Activated T-helper 2 cell treated with anti-CD3 and anti-CD28 coated beads, Interferon-gamma antibody, Interleukin-2, Interleukin-4, amounts not matched to agents 10 μg/mL and 5 μg/mL and 100 μg/mL, durations not matched to agents 14 hours and 24 hours and 36 hours (primary cell): ENCODE measurements around the gene SH3GLB2. TPM values are rescaled to one million over a fixed set of nuclear protein-coding genes. Genes with fewer than 3 reads are reported as not detected.
A peak's percentile ranks its signal among the peaks of the same experiment; 100 is the strongest.

Source experiments
- DNase-seq: peaks from one replicate; pipeline ENCODE4 v3.0.0; 2021; ENCODE audit warnings: low spot score
- H3K27ac Mint-ChIP-seq: one replicate; pipeline ENCODE4 v1.8.0; 2021; ENCODE audit warnings: mixed read lengths
- H3K27me3 Mint-ChIP-seq: one replicate; pipeline ENCODE4 v1.8.0; 2021; ENCODE audit warnings: low read depth, mixed read lengths
- H3K36me3 Mint-ChIP-seq: one replicate; pipeline ENCODE4 v1.8.0; 2021; ENCODE audit warnings: low read depth, mixed read lengths
- H3K4me1 Mint-ChIP-seq: one replicate; pipeline ENCODE4 v1.8.0; 2021; ENCODE audit warnings: low read depth, mixed read lengths
- H3K4me3 Mint-ChIP-seq: one replicate; pipeline ENCODE4 v1.8.0; 2021; ENCODE audit warnings: low read depth, mild to moderate bottlenecking, moderate library complexity, mixed read lengths
- H3K9me3 Mint-ChIP-seq: one replicate; pipeline ENCODE4 v1.8.0; 2021; ENCODE audit warnings: mixed read lengths
- intact Hi-C: fragments of 100-400 bp; cut with micrococcal nuclease; formaldehyde crosslinking; loops from one replicate; pipeline ENCODE4 v1.15.1; 2023
- total RNA-seq: library from RNA; stranded (reverse); gene quantifications from 2 replicates; pipeline ENCODE4 v1.2.3, GENCODE V29; 2022

SH3GLB2 gene
- total RNA-seq, 1 donor from 2014 or later, result 71.5 TPM

GRCh38 chr9:129068110-129068509 lies 40.0 kb upstream of the SH3GLB2 start:
- no peak for DNase-seq
- Mint-ChIP-seq H3K27me3 (no peaks in the 10 kb centered on the region), H3K9me3 (no peaks in the 10 kb centered on the region), H3K4me3 (no peak overlapping the region), H3K27ac (peak overlapping the region; percentile 64), H3K36me3 (peaks cover 19% of the 10 kb centered on the region), H3K4me1 (peaks cover 18% of the 10 kb centered on the region)
- intact Hi-C loops, result no loop called here

- H3K9me3 Mint-ChIP-seq, result no peaks in the 10 kb centered on the region
- H3K4me1 Mint-ChIP-seq, result peaks cover 9% of the 10 kb centered on the region
- H3K4me3 Mint-ChIP-seq, result no peak overlapping the region
- DNase-seq, result no peak
- no peaks in the 10 kb centered on the region for H3K27me3 Mint-ChIP-seq
- H3K27ac Mint-ChIP-seq, result no peak overlapping the region
- intact Hi-C loops, result no loop called here
- H3K36me3 Mint-ChIP-seq, result peaks cover 22% of the 10 kb centered on the region
These were observed 36.4 kb upstream of the SH3GLB2 start for GRCh38 chr9:129064499-129064908.

- Mint-ChIP-seq H3K36me3 (peaks cover 13% of the 10 kb centered on the region), H3K9me3 (no peaks in the 10 kb centered on the region), H3K4me3 (no peak overlapping the region), H3K27me3 (no peaks in the 10 kb centered on the region), H3K27ac (no peak overlapping the region), H3K4me1 (no peaks in the 10 kb centered on the region)
- DNase-seq, result no peak
- intact Hi-C loops, result no loop called here
These were observed 34.9 kb upstream of the SH3GLB2 start for GRCh38 chr9:129063061-129063460.

- Mint-ChIP-seq H3K9me3 (no peaks in the 10 kb centered on the region), H3K4me3 (no peak overlapping the region), H3K4me1 (no peaks in the 10 kb centered on the region), H3K27me3 (no peaks in the 10 kb centered on the region), H3K27ac (no peak overlapping the region), H3K36me3 (peaks cover 12% of the 10 kb centered on the region)
- intact Hi-C loops, result no loop called here
- DNase-seq, result no peak
These were observed 32.9 kb upstream of the SH3GLB2 start for GRCh38 chr9:129060991-129061390.

GRCh38 chr9:129059796-129060785 lies 32.0 kb upstream of the SH3GLB2 start:
- Mint-ChIP-seq H3K27ac (no peak overlapping the region), H3K4me3 (no peak overlapping the region)

GRCh38 chr9:129058965-129059795 lies 31.0 kb upstream of the SH3GLB2 start:
- DNase-seq, result no peak
- Mint-ChIP-seq H3K36me3 (peaks cover 11% of the 10 kb centered on the region), H3K4me1 (no peaks in the 10 kb centered on the region), H3K9me3 (no peaks in the 10 kb centered on the region), H3K27me3 (no peaks in the 10 kb centered on the region), H3K27ac (no peak overlapping the region), H3K4me3 (no peak overlapping the region)
- intact Hi-C loops, result no loop called here

More at GRCh38 chr9:129059796-129060785, 32.0 kb upstream of the SH3GLB2 start:
- intact Hi-C loops, result no loop called here
- no peak for DNase-seq
- no peaks in the 10 kb centered on the region for H3K9me3 Mint-ChIP-seq
- H3K36me3 Mint-ChIP-seq, result peaks cover 6% of the 10 kb centered on the region
- H3K27me3 Mint-ChIP-seq, result no peaks in the 10 kb centered on the region
- H3K4me1 Mint-ChIP-seq, result no peaks in the 10 kb centered on the region

GRCh38 chr9:129054163-129054851 lies 26.2 kb upstream of the SH3GLB2 start:
- Mint-ChIP-seq H3K27me3 (no peaks in the 10 kb centered on the region), H3K9me3 (no peaks in the 10 kb centered on the region), H3K36me3 (peaks cover 5% of the 10 kb centered on the region), H3K4me1 (no peaks in the 10 kb centered on the region), H3K27ac (no peak overlapping the region), H3K4me3 (no peak overlapping the region)
- intact Hi-C loops, result no loop called here
- no peak for DNase-seq

GRCh38 chr9:129053020-129053419 lies 24.9 kb upstream of the SH3GLB2 start:
- intact Hi-C loops, result no loop called here
- DNase-seq, result no peak
- no peaks in the 10 kb centered on the region for H3K27me3 Mint-ChIP-seq
- H3K27ac Mint-ChIP-seq, result no peak overlapping the region
- H3K36me3 Mint-ChIP-seq, result peaks cover 13% of the 10 kb centered on the region
- no peak overlapping the region for H3K4me3 Mint-ChIP-seq
- H3K9me3 Mint-ChIP-seq, result no peaks in the 10 kb centered on the region
- H3K4me1 Mint-ChIP-seq, result no peaks in the 10 kb centered on the region

- Mint-ChIP-seq H3K4me3 (no peak overlapping the region), H3K9me3 (no peaks in the 10 kb centered on the region), H3K36me3 (peaks cover 13% of the 10 kb centered on the region), H3K27ac (no peak overlapping the region), H3K27me3 (no peaks in the 10 kb centered on the region), H3K4me1 (no peaks in the 10 kb centered on the region)
- no peak for DNase-seq
- intact Hi-C loops, result no loop called here
These were observed 24.5 kb upstream of the SH3GLB2 start for GRCh38 chr9:129052592-129052991.

- Mint-ChIP-seq H3K27ac (no peak overlapping the region), H3K9me3 (no peaks in the 10 kb centered on the region), H3K36me3 (peaks cover 25% of the 10 kb centered on the region), H3K4me3 (no peak overlapping the region), H3K27me3 (no peaks in the 10 kb centered on the region), H3K4me1 (peaks cover 14% of the 10 kb centered on the region)
- intact Hi-C loops, result no loop called here
- no peak for DNase-seq
These were observed 13.9 kb upstream of the SH3GLB2 start for GRCh38 chr9:129042016-129042415.

- H3K36me3 Mint-ChIP-seq, result peaks cover 25% of the 10 kb centered on the region
- DNase-seq, result no peak
- no peaks in the 10 kb centered on the region for H3K9me3 Mint-ChIP-seq
- no peak overlapping the region for H3K27ac Mint-ChIP-seq
- peak overlapping the region; percentile 47 for H3K4me3 Mint-ChIP-seq
- intact Hi-C loops, result no loop called here
- peaks cover 22% of the 10 kb centered on the region for H3K4me1 Mint-ChIP-seq
- H3K27me3 Mint-ChIP-seq, result no peaks in the 10 kb centered on the region
These were observed 12.0 kb upstream of the SH3GLB2 start for GRCh38 chr9:129040113-129040643.

GRCh38 chr9:129038109-129038852 lies 10.2 kb upstream of the SH3GLB2 start:
- no peak overlapping the region for H3K27ac Mint-ChIP-seq

More at GRCh38 chr9:129038109-129038852, 10.2 kb upstream of the SH3GLB2 start:
- no peaks in the 10 kb centered on the region for H3K9me3 Mint-ChIP-seq
- H3K36me3 Mint-ChIP-seq, result peaks cover 21% of the 10 kb centered on the region
- peak overlapping the region; percentile 94 for H3K4me3 Mint-ChIP-seq
- DNase-seq, result no peak
- no peaks in the 10 kb centered on the region for H3K27me3 Mint-ChIP-seq
- peaks cover 22% of the 10 kb centered on the region for H3K4me1 Mint-ChIP-seq
- intact Hi-C loops, result no loop called here
